ENCODE measurements around the gene ASAP2. TPM values are rescaled to one million over a fixed set of nuclear protein-coding genes. Genes with fewer than 3 reads are reported as not detected.

Gene ASAP2
- total RNA-seq, 2 donors from 2014 or later, result 9.2 to 17.8 TPM

- no peak for DNase-seq (ENCODE audit: low spot score)
- no peaks in the 10 kb centered on the region for H3K4me1 ChIP-seq (replicated peaks)
- no peak overlapping the region for H3K27ac ChIP-seq
- no peak overlapping the region for H3K4me3 ChIP-seq
- intact Hi-C loops (cut with DNase I), result no loop called here
- H3K27me3 ChIP-seq (replicated peaks; ENCODE audit: insufficient read depth), result no peaks in the 10 kb centered on the region
- TF ChIP-seq POLR2AphosphoS5 (IDR thresholded peaks at IDR 0.05) (no peak), CTCF (IDR thresholded peaks at IDR 0.05) (no peak), POLR2A (IDR thresholded peaks at IDR 0.05) (no peak)
- no peaks in the 10 kb centered on the region for H3K9me3 ChIP-seq
- 63% methylated on average over 9 of the region's 9 CpGs for WGBS
- H3K36me3 ChIP-seq, result no peaks in the 10 kb centered on the region
These were observed 23.6 kb downstream of the ASAP2 start for GRCh38 chr2:9230051-9230802.

- no peak for DNase-seq (ENCODE audit: low spot score)
- no peak for TF ChIP-seq POLR2AphosphoS5 (IDR thresholded peaks at IDR 0.05)
- no peak for TF ChIP-seq POLR2A (IDR thresholded peaks at IDR 0.05)
- TF ChIP-seq CTCF (IDR thresholded peaks at IDR 0.05), result no peak
- H3K27me3 ChIP-seq (replicated peaks; ENCODE audit: insufficient read depth), result no peaks in the 10 kb centered on the region
- H3K27ac ChIP-seq, result no peak overlapping the region
- no peak overlapping the region for H3K4me3 ChIP-seq
- H3K4me1 ChIP-seq (replicated peaks), result no peaks in the 10 kb centered on the region
- 58% methylated on average over 4 of the region's 4 CpGs for WGBS
- H3K9me3 ChIP-seq, result no peaks in the 10 kb centered on the region
- no peaks in the 10 kb centered on the region for H3K36me3 ChIP-seq
- intact Hi-C loops (cut with DNase I), result no loop called here
These were observed 24.3 kb downstream of the ASAP2 start for GRCh38 chr2:9230881-9231280.

DNA sequence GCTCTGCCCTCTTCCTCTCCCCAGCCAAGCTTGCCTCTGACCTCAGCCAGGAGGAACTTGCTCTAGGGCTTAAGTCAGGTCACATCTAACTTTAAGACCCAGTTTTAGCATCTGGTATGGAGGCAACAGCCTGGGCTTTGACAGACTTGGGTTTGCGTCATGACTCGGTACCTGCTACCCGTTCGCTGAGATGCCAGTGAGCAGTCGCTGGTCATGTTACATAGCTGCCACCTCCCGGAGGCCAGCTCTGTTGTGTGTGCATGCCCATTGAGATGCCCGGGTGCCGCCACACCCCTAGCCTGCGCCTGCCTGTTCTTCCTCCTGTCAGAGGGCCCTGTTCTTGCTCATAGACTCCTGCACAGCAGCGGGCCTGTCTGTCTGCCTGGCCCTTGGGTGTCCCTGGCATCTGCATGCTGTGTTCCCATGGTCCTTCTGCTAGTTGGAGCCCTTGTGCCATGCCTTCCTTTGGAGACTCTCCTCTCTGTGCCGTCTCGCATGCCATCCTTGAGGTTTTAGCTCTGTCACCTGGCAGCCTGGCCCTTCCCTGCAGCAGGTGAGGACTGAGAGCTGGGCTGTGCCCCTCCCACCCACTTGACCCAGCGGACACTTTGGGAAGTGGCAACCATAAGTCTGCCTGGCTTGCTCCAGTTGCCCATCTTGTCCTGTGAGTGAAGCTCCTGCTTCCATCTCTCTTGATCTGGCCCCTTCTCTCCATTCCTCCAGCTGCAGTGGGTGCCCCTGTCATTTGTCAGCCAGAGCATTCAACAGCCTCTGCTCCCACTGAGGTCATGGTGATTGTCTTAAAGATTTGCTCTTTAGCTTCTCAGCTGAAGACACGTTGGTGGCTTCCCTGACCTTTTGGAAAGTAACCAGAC, 24.9 kb downstream of the ASAP2 start:
- Histone ChIP-seq H3K27me3 (replicated peaks; ENCODE audit: insufficient read depth) (no peaks in the 10 kb centered on the region), H3K4me1 (replicated peaks) (no peaks in the 10 kb centered on the region), H3K27ac (no peak overlapping the region), H3K9me3 (no peaks in the 10 kb centered on the region), H3K36me3 (no peaks in the 10 kb centered on the region), H3K4me3 (no peak overlapping the region)
- intact Hi-C loops (cut with DNase I), result no loop called here
- TF ChIP-seq POLR2A (IDR thresholded peaks at IDR 0.05) (no peak), POLR2AphosphoS5 (IDR thresholded peaks at IDR 0.05) (no peak), CTCF (IDR thresholded peaks at IDR 0.05) (no peak)
- WGBS, result 80% methylated on average over 11 of the region's 14 CpGs
- DNase-seq (ENCODE audit: low spot score), result no peak

GRCh38 chr2:9232166-9232479, 25.5 kb downstream of the ASAP2 start:
- 80% methylated on average over 7 of the region's 7 CpGs for WGBS
- no peaks in the 10 kb centered on the region for H3K27me3 ChIP-seq (replicated peaks; ENCODE audit: insufficient read depth)
- TF ChIP-seq POLR2A (IDR thresholded peaks at IDR 0.05) (no peak), CTCF (IDR thresholded peaks at IDR 0.05) (no peak), POLR2AphosphoS5 (IDR thresholded peaks at IDR 0.05) (no peak)
- H3K36me3 ChIP-seq, result no peaks in the 10 kb centered on the region
- no peak overlapping the region for H3K4me3 ChIP-seq
- no peak for DNase-seq (ENCODE audit: low spot score)
- no peak overlapping the region for H3K27ac ChIP-seq
- no peaks in the 10 kb centered on the region for H3K4me1 ChIP-seq (replicated peaks)
- no peaks in the 10 kb centered on the region for H3K9me3 ChIP-seq
- intact Hi-C loops (cut with DNase I), result no loop called here
